ENCODE measurements around the gene NPFFR2.
"Not testable (repeated sequence)": the region's sequence is repeated elsewhere in the genome, so short reads cannot be mapped to it uniquely, and the experiment has no call there.

Gene NPFFR2

DNA sequence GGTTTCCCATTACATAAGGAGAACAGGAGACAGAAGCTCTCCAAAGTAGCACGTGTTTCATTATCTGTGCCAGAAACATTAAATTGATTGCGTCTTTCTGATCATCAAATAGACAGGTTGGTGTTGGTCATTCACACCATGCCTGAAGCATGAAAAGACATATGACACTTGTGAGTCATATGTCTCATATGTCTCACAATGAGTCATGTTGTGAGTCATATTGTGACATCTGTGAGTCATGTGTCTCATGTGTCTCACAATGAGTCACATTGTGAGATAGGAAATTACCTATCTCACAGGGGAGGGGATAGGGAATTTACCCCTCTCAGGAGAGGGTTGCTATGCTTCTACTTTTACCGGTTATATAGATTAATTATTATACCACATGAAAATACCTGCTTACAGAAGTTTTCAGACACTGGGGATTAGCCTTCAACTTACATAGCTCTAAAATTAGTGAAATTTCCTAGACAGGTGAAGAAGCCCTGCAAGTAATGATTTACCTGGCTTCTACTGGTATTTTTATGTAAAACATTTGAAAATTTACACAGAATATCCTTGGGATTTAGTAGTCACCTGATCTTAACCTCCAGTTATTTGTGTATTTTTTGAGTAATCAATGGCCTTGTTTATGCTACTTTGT, 80.8 kb downstream of the NPFFR2 start:
- DNase-seq: no peak

DNA sequence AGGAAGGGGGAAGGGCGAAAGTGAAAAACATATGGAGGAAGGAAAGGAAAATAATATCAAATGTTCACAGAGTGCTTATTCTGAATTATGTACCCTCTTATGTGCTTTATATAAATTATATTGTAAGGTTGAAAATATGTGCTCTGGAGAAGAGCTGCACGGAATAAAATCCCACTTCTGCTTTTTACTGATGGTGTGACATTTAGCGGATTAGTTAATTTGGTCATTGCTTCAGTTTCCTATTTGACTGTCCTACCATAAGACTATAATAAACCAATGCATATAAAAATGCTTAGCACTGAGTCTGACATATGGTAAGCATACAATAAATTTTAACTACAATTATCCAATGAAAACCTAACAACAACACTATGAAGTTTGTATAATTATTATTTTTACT, 86.2 kb downstream of the NPFFR2 start:
- DNase-seq: no peak

DNA sequence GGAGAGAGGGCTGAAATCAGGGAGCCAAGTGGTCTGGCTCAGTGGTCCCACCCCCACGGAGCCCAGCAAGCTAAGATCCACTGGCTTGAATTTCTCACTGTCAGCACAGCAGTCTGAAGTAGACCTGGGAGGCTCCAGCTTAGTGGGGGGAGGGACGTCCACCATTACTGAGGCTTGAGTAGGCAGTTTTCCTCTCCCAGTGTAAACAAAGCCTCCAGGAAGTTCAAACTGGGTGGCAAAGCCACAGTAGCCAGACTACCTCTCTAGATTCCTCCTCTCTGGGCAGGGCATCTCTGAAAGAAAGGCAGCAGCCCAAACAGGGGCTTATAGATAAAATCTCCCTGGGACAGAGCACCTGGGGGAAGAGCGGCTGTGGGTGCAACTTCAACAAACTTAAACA, 88.1 kb downstream of the NPFFR2 start:
- no peak for DNase-seq

DNA sequence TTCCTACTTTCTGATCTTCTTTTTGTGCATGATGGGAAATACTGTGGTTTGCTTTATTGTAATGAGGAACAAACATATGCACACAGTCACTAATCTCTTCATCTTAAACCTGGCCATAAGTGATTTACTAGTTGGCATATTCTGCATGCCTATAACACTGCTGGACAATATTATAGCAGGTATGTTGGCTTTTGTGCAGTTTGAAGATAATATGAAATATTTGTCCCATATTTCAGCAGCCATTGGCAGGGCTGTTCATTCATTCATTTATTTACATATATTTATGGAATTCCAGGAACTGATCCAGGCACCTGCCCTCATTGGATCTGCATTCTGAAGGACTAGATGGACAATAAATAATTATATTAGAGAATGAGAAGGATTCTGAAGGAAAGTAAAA, 96.9 kb downstream of the NPFFR2 start:
- no peak for DNase-seq

DNA sequence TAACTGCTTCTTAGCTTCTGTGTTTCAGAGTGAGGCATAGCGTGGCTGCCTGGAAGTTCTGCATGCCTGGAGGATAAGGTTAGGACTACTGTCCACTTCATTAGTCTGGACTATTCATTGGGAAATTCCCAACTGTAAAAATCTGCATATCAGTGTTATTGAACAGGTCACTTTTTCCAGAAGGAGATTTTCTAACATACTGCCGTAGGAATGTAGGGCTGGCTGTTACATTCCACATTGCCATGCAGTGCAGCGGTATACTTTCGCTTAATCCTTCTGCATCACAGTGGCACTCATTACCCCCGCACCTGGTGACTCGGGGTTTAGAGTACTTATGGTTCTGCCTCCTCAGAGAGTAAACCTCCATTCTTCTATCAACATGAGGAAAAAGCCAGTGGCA, 104.6 kb downstream of the NPFFR2 start:
- no peak for DNase-seq

DNA sequence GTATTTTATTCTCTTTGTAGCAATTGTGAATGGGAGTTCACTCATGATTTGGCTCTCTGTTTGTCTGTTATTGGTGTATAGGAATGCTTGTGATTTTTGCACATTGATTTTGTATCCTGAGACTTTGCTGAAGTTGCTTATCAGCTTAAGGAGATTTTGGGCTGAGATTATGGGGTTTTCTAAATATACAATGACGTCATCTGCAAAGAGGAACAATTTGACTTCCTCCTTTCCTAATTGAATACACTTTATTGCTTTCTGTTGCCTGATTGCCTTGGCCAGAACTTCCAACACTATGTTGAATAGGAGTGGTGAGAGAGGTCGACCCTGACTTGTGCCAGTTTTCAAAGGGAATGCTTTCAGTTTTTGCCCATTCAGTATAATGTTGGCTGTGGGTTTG, 108.2 kb downstream of the NPFFR2 start:
- not testable (repeated sequence) for DNase-seq

DNA sequence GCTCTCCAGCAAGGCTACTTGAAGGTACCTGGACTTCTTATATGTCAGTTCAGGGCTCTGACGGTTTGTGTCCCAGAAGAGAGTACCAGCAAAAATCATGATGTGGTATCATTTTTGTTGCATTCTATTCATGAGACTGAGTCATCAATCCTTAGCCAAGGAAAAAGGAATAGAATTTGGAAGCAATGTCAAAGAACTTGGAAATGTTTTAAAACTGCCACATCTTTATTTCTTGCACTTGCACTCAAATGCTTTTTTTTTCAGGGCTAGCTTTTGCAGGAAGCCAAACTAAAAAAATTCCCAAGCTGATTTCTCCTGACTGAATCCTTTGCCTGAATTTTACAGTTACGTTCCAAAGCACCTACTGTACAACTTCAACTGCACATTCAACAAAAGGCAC, 112.4 kb downstream of the NPFFR2 start:
- no peak for DNase-seq

DNA sequence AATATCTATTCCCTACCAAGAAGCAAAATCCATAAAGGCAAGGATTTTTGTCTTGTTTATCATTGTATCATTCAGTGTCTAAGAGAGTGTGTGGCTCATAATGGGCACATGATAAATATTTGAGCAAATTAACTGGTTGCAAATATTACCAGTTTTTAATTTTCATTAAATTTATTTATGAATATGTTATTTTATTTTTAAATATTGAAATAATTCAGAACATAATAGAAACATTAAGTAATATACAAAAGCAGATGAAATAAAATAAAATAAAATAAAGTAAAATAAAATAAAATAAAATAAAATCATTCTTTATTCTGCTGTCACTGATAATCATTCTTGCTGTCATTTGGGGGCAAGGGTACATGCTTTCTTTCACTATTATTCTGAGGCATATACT, 120.9 kb downstream of the NPFFR2 start:
- no peak for DNase-seq

DNA sequence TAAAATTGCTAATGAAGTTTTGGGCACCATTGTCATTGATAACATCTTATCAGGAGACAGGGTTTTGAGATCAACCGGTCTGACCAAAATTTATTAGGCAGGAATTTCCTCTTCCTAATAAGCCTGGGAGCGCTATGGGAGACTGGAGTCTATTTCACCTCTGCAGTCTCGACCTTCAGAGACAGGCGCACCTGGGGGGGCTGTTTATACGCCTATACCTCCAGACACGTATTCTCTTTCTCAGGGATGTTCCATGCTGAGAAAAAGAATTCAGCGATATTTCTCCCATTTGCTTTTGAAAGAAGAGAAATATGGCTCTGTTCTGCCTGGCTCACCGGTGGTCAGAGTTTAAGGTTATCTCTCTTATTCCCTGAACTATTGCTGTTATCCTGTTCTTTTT, 121.8 kb downstream of the NPFFR2 start:
- not testable (repeated sequence) for DNase-seq

DNA sequence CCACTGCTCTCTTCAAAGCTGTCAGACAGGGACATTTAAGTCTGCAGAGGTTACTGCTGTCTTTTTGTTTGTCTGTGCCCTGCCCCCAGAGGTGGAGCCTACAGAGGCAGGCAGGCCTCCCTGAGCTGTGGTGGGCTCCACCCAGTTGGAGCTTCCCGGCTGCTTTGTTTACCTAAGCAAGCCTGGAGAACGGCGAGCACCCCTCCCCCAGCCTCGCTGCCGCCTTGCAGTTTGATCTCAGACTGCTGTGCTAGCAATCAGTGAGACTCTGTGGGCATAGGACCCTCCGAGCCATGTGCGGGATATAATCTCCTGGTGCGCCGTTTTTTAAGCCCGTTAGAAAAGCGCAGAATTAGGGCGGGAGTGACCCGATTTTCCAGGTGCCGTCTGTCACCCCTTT, 137.5 kb downstream of the NPFFR2 start:
- DNase-seq: not testable (repeated sequence)

DNA sequence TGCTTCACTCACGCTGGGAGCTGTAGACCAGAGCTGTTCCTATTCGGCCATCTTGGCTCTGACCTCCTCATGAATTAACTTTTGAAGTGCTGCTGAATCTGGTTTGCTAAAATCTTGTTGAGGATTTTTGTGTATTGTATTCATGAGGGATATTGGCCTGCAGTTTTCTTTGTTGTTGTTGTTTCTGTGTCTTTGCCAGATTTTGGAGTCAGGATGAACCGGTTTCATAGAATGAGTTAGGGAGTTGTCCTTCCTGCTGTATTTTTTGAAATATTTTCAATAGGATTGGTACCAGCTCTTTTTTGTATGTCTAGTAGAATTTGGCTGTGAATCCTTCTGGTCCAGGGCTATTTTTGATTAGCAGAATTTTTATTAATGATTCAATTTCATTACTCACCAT, 138.1 kb downstream of the NPFFR2 start:
- DNase-seq: no peak

DNA sequence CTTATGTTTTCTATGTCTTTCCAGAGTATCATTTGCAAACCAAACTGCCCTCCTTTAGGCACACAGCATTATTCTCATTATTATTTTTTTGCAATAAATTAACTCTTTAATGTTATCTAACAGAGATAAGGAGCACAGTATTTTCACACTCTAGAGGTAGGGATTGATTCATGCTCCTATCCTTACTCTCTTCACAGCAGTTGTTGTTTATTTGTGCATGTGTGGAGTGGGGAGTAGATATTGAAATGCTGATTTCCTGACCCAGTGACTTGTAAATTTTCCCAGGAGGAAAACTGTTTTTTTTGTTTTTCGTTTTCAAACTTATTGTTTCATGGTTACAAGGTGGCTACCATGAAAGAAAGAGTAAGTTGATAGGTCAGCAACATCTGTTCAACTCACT, 140.0 kb downstream of the NPFFR2 start:
- DNase-seq: no peak

DNA sequence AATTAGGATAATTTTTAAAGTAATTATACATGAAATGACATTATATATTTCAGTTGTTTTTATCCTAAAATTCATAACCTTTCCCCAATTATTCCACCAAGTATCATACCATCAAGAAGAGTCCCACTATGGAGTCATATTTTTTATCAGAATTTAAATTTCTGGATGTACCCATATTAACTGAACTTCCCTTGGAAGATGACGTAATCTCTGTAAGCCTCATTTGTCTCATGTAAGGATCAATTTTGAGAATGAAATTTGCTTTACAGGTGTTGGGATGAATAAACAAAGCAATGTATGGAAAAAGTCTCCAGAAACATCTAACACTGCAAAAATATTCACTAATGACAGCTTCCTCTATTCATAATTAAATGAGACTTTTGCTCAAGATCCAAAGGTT, 147.5 kb downstream of the NPFFR2 start:
- DNase-seq: no peak

DNA sequence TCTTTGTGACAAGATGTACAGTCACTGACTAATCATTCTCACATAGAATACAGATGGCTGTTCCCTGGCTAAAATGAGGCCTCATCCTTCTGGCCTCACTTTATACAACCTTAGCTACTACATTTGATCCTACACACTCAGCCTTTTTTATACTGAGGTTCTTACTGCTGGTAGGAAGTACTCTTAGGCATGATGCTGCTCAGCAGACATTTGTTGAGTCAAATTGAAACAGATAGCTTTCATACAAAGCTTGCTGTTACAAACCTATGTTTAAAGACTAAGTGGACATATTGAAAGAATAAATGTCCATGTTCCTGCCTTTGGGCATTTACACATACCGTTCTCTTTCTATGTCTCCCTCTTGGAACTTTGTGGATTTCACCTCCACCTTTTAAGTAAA, 154.9 kb downstream of the NPFFR2 start:
- DNase-seq: no peak

DNA sequence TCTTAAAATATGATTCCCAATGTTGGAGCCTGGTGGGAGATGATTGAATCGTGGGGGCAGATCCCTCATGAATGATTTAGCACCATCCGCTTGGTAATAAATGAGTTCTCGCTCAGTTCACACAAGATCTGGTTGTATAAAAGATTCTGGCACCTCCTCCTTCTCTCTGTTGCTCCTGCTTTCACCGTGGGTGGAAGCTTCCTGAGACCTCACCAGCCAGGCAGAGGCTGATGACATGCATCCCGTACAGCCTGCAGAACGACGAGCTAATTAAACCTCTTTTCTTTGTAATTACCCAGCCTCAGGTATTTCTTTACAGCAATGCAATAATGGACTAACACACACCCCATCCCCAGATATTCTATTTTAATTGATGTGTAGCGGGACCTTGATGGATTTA, 162.2 kb downstream of the NPFFR2 start:
- DNase-seq: no peak

DNA sequence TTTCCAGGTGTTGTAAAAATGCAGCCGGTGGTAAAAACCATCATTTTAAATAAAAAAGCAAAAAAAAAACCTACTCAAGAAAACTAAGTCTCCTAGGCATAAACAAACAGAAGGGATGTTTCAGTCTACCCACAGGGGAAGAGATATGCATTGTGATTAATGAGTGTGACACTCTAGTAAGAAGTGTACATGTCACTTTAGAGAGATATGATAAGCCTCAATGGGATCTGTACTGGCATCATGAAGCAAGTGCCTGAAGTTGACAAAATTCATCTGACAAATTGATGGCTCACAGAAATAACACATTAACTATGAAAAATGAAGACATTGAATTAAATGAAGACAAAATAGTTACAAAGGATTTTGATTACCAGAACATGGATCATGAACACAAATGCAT, 162.7 kb downstream of the NPFFR2 start:
- DNase-seq: no peak
